Epithelial cell of esophagus (primary cell): ENCODE data around the gene MACF1.
"Not testable (repeated sequence)": the region's sequence is repeated elsewhere in the genome, so short reads cannot be mapped to it uniquely, and the experiment has no call there.

Source experiments
- DNase-seq: peaks from one replicate; pipeline ENCODE4 v3.0.0; 2010; ENCODE audit warnings: low read depth
- H3K4me3 ChIP-seq: 2 replicates; pipeline ENCODE4 v1.5.1; 2011; ENCODE audit warnings: mild to moderate bottlenecking, low read length, control low read depth
- CTCF ChIP-seq: IDR thresholded peaks from 2 replicates; pipeline ENCODE4 v1.5.1; 2011; ENCODE audit warnings: low read depth, mild to moderate bottlenecking, low read length, control low read depth, inconsistent platforms; ENCODE audit not compliant: insufficient read depth; ENCODE audit errors: missing control alignments

Gene MACF1

GRCh38 chr1:39505289-39505688 is 300.8 kb downstream of the MACF1 start:
- H3K4me3 ChIP-seq: no peak overlapping the region
- DNase-seq: peak; percentile 24
- TF ChIP-seq CTCF: no peak

- no peak overlapping the region for H3K4me3 ChIP-seq
- no peak for DNase-seq
- TF ChIP-seq CTCF: no peak
Observed at GRCh38 chr1:39507230-39507928, 302.9 kb downstream of the MACF1 start.

- no peak for DNase-seq
- no peak overlapping the region for H3K4me3 ChIP-seq
- no peak for TF ChIP-seq CTCF
Observed at GRCh38 chr1:39508266-39508665, 303.8 kb downstream of the MACF1 start.

GRCh38 chr1:39508857-39509305 is 304.4 kb downstream of the MACF1 start:
- H3K4me3 ChIP-seq: no peak overlapping the region
- no peak for TF ChIP-seq CTCF
- peak; percentile 30 for DNase-seq

GRCh38 chr1:39509360-39510009 is 305.0 kb downstream of the MACF1 start:
- no peak for TF ChIP-seq CTCF
- no peak for DNase-seq
- no peak overlapping the region for H3K4me3 ChIP-seq

- not testable (repeated sequence) for H3K4me3 ChIP-seq, DNase-seq
Observed at GRCh38 chr1:39510570-39511186, 306.2 kb downstream of the MACF1 start.

GRCh38 chr1:39511477-39511876 is 307.0 kb downstream of the MACF1 start:
- not testable (repeated sequence) for DNase-seq, H3K4me3 ChIP-seq

- DNase-seq, H3K4me3 ChIP-seq: not testable (repeated sequence)
Observed at GRCh38 chr1:39512234-39512847, 307.8 kb downstream of the MACF1 start.

- DNase-seq, H3K4me3 ChIP-seq: not testable (repeated sequence)
Observed at GRCh38 chr1:39514710-39515124, 310.2 kb downstream of the MACF1 start.

- DNase-seq: not testable (repeated sequence)
Observed at GRCh38 chr1:39515131-39516086, 310.9 kb downstream of the MACF1 start.

GRCh38 chr1:39516841-39517240 is 312.3 kb downstream of the MACF1 start:
- not testable (repeated sequence) for DNase-seq, H3K4me3 ChIP-seq

More at GRCh38 chr1:39515131-39516086, 310.9 kb downstream of the MACF1 start:
- peak overlapping the region; percentile 34 for H3K4me3 ChIP-seq

GRCh38 chr1:39517936-39518335 is 313.4 kb downstream of the MACF1 start:
- H3K4me3 ChIP-seq, DNase-seq: not testable (repeated sequence)
